ENCODE results near the gene UPK1A. TPM values are rescaled to one million over a fixed set of nuclear protein-coding genes. Genes with fewer than 3 reads are reported as not detected.
"Not testable (repeated sequence)": the region's sequence is repeated elsewhere in the genome, so short reads cannot be mapped to it uniquely, and the experiment has no call there.

Gene UPK1A
- total RNA-seq, 5 donors from 2014 or later (not counting 1 experiment from before 2014, with no cell fraction given) = 0.20 to 0.56 (median 0.38) TPM; not detected in 1

DNA sequence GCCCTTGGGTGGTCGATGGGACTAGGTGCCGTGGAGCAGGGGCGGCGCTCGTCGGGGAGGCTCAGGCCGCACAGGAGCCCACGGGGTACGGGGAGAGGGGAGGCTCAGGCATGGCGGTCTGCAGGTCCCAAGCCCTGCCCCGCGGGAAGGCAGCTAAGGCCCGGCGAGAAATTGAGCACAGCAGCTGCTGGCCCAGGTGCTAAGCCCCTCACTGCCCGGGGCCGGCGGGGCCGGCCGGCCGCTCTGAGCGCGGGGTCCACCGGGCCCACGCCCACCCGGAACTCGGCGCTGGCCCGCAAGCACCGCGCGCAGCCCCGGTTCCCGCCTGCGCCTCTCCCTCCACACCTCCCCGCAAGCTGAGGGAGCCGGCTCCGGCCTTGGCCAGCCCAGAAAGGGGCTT lies 24.8 kb downstream of the UPK1A start:
- H3K4me1 ChIP-seq (ENCODE audit: control insufficient read depth in 1 of 2, extremely low read depth in 1 of 2, insufficient read depth in 2 of 2, low read length in 2 of 2); H3K9me3 ChIP-seq; H3K4me3 Mint-ChIP-seq; H3K36me3 ChIP-seq (ENCODE audit: control insufficient read depth in 2 of 2, extremely low read depth in 1 of 2, insufficient read depth in 1 of 2, low read length in 1 of 2); H3K27me3 ChIP-seq (replicated peaks in 1 of 2; ENCODE audit: control insufficient read depth in 2 of 2, extremely low read depth in 1 of 2, insufficient read depth in 2 of 2, low read length in 1 of 2); H3K27me3 Mint-ChIP-seq; DNase-seq; POLR2A ChIA-PET; H3K27ac Mint-ChIP-seq; H3K36me3 Mint-ChIP-seq; CTCF ChIA-PET; H3K4me3 ChIP-seq (ENCODE audit: control insufficient read depth in 1 of 2, extremely low read depth in 1 of 2, low read length in 1 of 2); H3K27ac ChIP-seq (ENCODE audit: low read length); H3K9me3 Mint-ChIP-seq; ATAC-seq (replicated peaks in 1 of 4); H3K4me1 Mint-ChIP-seq: not testable (repeated sequence)
- 95% methylated on average over 28 of the region's 37 CpGs for WGBS (ENCODE audit: insufficient coverage)

DNA sequence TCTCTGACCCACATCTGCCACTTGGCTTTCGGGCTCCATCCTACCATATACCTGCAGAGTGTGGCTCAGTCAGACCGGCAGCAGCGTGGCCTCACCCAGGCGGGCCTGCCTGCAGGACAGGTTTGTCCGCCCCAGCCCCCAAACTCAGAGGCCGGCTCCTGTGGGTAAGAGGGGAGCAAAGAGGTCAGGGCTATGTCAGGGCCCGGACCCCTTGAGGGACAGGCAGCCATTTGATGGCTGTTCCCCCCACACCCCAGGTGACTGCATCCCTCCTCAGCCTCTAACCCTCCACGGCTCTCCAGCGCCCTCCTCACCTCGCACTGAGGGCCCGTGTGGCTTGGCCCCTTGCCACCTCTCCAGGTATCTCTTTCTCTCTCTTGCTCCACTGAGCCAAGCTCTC lies 25.7 kb downstream of the UPK1A start:
- Histone ChIP-seq H3K4me3 (ENCODE audit: control insufficient read depth in 1 of 2, extremely low read depth in 1 of 2, low read length in 1 of 2) (no peak overlapping the region), H3K36me3 (ENCODE audit: control insufficient read depth in 2 of 2, extremely low read depth in 1 of 2, insufficient read depth in 1 of 2, low read length in 1 of 2) (no peaks in the 10 kb centered on the region), H3K27ac (ENCODE audit: low read length) (no peak overlapping the region), H3K27me3 (replicated peaks in 1 of 2; ENCODE audit: control insufficient read depth in 2 of 2, extremely low read depth in 1 of 2, insufficient read depth in 2 of 2, low read length in 1 of 2) (peaks cover 0 to 4% of the 10 kb centered on the region in 2 experiments), H3K4me1 (ENCODE audit: control insufficient read depth in 1 of 2, extremely low read depth in 1 of 2, insufficient read depth in 2 of 2, low read length in 2 of 2) (no peaks in the 10 kb centered on the region), H3K9me3 (no peaks in the 10 kb centered on the region)
- ChIA-PET POLR2A (no interaction called here), CTCF (interaction anchor here in 1 of 2 donors (0.9 kb wide), 1 partner anchor 11 kb away, joined by 4 read pairs; no protein-coding TSS in a partner anchor)
- no peak for DNase-seq
- no peak overlapping the region for H3K4me3 Mint-ChIP-seq
- no peak for ATAC-seq (replicated peaks in 1 of 4)
- 73% methylated on average over 3 of the region's 11 CpGs for WGBS (ENCODE audit: insufficient coverage)
- no peaks in the 10 kb centered on the region for H3K9me3 Mint-ChIP-seq
- H3K4me1 Mint-ChIP-seq = no peaks in the 10 kb centered on the region
- no peaks in the 10 kb centered on the region for H3K36me3 Mint-ChIP-seq
- H3K27ac Mint-ChIP-seq = no peak overlapping the region
- no peaks in the 10 kb centered on the region for H3K27me3 Mint-ChIP-seq

DNA sequence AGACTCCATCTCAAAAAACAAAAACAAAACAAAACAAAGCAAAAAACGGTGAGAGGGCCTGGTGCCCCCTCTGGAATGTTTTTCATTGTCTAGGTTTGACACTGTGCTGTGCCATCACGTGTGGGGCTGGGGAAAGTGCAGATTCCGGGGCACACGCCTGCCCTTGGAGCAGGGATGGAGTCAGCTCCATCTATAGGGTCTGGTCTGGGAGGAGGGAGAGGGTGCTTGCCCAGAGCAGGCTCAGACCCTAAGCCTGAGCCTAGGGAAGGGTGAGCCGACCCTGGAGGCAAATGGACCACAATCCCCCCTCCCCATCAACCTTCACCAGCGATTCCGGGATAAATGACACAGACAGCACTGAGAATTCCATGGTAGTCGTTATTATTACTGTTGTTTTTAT lies 27.1 kb downstream of the UPK1A start:
- CTCF ChIA-PET = interaction anchor here (0.5 to 1.0 kb wide), 5 partner anchors 8 to 116 kb away, joined by 3 to 6 read pairs (median 4); no protein-coding TSS in a partner anchor
- peak in 1 of 4 experiments; percentile 36 for ATAC-seq (replicated peaks in 1 of 4)
- 28% methylated on average over 3 of the region's 8 CpGs for WGBS (ENCODE audit: insufficient coverage)
- Histone ChIP-seq H3K4me1 (ENCODE audit: control insufficient read depth in 1 of 2, extremely low read depth in 1 of 2, insufficient read depth in 2 of 2, low read length in 2 of 2) (no peaks in the 10 kb centered on the region), H3K9me3 (no peaks in the 10 kb centered on the region), H3K36me3 (ENCODE audit: control insufficient read depth in 2 of 2, extremely low read depth in 1 of 2, insufficient read depth in 1 of 2, low read length in 1 of 2) (no peaks in the 10 kb centered on the region), H3K27me3 (replicated peaks in 1 of 2; ENCODE audit: control insufficient read depth in 2 of 2, extremely low read depth in 1 of 2, insufficient read depth in 2 of 2, low read length in 1 of 2) (peaks cover 0 to 3% of the 10 kb centered on the region in 2 experiments), H3K4me3 (ENCODE audit: control insufficient read depth in 1 of 2, extremely low read depth in 1 of 2, low read length in 1 of 2) (no peak overlapping the region), H3K27ac (ENCODE audit: low read length) (no peak overlapping the region)
- no peaks in the 10 kb centered on the region for H3K9me3 Mint-ChIP-seq
- no peak for DNase-seq
- POLR2A ChIA-PET = interaction anchor here in 1 of 2 donors (0.7 kb wide), 1 partner anchor 32 kb away, joined by 11 read pairs; no protein-coding TSS in a partner anchor
- no peaks in the 10 kb centered on the region for H3K4me1 Mint-ChIP-seq
- no peak overlapping the region for H3K27ac Mint-ChIP-seq
- no peaks in the 10 kb centered on the region for H3K36me3 Mint-ChIP-seq
- H3K27me3 Mint-ChIP-seq = no peaks in the 10 kb centered on the region
- H3K4me3 Mint-ChIP-seq = no peak overlapping the region

DNA sequence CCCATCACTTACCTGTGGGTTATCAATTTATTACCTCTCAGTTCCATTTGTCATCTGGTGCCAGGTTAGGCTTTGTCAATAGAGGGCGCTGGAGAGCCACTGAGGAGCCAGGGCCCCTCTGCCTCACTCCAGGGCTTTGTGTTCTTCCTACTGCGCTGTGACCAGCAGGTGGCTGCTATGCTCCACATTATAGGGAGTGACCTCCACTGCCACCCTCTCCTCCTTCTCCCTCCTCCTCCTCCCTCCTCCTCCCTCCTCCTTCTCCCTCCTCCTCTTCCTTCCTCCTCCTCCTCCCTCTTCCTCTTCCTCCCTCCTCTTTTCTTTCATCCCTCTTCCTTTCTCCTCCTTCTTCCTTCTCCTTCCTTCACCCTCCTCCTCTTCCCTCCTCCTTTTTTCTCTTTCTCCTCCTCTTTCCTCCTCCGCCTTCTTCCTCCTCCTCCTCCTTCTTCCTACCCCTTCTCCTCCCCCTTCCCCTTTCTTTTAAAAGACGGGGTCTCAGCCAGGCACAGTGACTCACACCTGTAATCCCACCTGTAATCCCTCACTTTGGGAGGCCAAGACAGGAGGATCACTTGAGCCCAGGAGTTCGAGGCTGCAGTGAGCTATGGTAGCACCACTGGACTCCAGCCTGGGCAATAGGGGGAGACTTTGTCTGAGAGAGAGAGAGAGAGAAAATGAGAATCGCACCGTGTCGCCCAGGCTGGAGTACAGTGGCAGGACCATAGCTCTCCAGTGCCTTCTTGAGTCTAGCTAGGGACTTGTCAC lies 27.7 kb downstream of the UPK1A start:
- no peak overlapping the region for H3K4me3 ChIP-seq (ENCODE audit: control insufficient read depth in 1 of 2, extremely low read depth in 1 of 2, low read length in 1 of 2)
- CTCF ChIA-PET = interaction anchor here (0.6 to 1.1 kb wide), 9 partner anchors 17 to 1556 kb away, joined by 3 to 7 read pairs (median 3); partner anchors contain the start of gene ALKBH6 (in 1 of the 2)
- Mint-ChIP-seq H3K27me3 (no peaks in the 10 kb centered on the region), H3K27ac (no peak overlapping the region), H3K36me3 (no peaks in the 10 kb centered on the region), H3K4me1 (no peaks in the 10 kb centered on the region), H3K4me3 (no peak overlapping the region), H3K9me3 (no peaks in the 10 kb centered on the region)
- ATAC-seq (replicated peaks in 1 of 4) = peak; percentile 100
- peak; percentile 75 to 96 (median 86) for DNase-seq
- no peaks in the 10 kb centered on the region for H3K4me1 ChIP-seq (ENCODE audit: control insufficient read depth in 1 of 2, extremely low read depth in 1 of 2, insufficient read depth in 2 of 2, low read length in 2 of 2)
- H3K36me3 ChIP-seq (ENCODE audit: control insufficient read depth in 2 of 2, extremely low read depth in 1 of 2, insufficient read depth in 1 of 2, low read length in 1 of 2) = no peaks in the 10 kb centered on the region
- peaks cover 0 to 3% of the 10 kb centered on the region in 2 experiments for H3K27me3 ChIP-seq (replicated peaks in 1 of 2; ENCODE audit: control insufficient read depth in 2 of 2, extremely low read depth in 1 of 2, insufficient read depth in 2 of 2, low read length in 1 of 2)
- H3K9me3 ChIP-seq = no peaks in the 10 kb centered on the region
- WGBS (ENCODE audit: insufficient coverage) = 50% methylated on average over 4 of the region's 8 CpGs
- H3K27ac ChIP-seq (ENCODE audit: low read length) = no peak overlapping the region
- POLR2A ChIA-PET = no interaction called here

DNA sequence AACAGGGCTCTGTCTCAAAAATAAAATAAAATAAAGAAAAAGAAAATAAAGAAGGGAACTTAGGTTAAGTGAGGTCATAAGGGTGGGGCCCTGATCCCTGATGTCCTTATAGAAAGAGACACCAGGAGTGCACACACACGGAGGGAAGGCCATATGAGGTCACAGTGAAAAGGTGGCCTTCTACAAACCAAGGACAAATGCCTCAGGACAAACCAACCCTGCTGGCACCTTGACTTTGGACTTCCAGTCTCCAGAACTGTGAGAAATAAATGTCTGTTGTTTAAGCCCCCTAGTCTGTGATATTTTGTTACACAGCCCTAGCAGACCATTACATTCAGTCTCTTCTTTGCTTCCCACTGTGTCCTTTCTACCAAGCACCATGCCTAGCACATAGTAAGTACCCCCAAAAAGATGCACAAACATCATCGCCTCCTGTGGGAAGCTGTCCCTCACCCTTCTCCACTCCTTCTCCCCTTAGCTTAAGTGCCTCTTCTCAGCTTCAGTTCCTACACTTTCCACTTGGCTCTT lies 29.6 kb downstream of the UPK1A start:
- no peak overlapping the region for H3K4me3 ChIP-seq (ENCODE audit: control insufficient read depth in 1 of 2, extremely low read depth in 1 of 2, low read length in 1 of 2)
- H3K36me3 ChIP-seq (ENCODE audit: control insufficient read depth in 2 of 2, extremely low read depth in 1 of 2, insufficient read depth in 1 of 2, low read length in 1 of 2) = no peaks in the 10 kb centered on the region
- Mint-ChIP-seq H3K27me3 (no peaks in the 10 kb centered on the region), H3K4me3 (no peak overlapping the region), H3K36me3 (no peaks in the 10 kb centered on the region), H3K9me3 (no peaks in the 10 kb centered on the region), H3K27ac (no peak overlapping the region), H3K4me1 (no peaks in the 10 kb centered on the region)
- no peaks in the 10 kb centered on the region for H3K9me3 ChIP-seq
- no peaks in the 10 kb centered on the region for H3K27me3 ChIP-seq (replicated peaks in 1 of 2; ENCODE audit: control insufficient read depth in 2 of 2, extremely low read depth in 1 of 2, insufficient read depth in 2 of 2, low read length in 1 of 2)
- ChIA-PET POLR2A (no interaction called here), CTCF (interaction anchor here in 1 of 2 donors (1.2 to 1.4 kb wide), 2 partner anchors 17 to 52 kb away, joined by 3 to 4 read pairs; partner anchors contain the start of gene LIN37)
- no peak for ATAC-seq (replicated peaks in 1 of 4)
- H3K4me1 ChIP-seq (ENCODE audit: control insufficient read depth in 1 of 2, extremely low read depth in 1 of 2, insufficient read depth in 2 of 2, low read length in 2 of 2) = no peaks in the 10 kb centered on the region
- no peak overlapping the region for H3K27ac ChIP-seq (ENCODE audit: low read length)
- DNase-seq = no peak
- no CpG with 5 or more reads among the region's 2 CpGs for WGBS (ENCODE audit: insufficient coverage)

DNA sequence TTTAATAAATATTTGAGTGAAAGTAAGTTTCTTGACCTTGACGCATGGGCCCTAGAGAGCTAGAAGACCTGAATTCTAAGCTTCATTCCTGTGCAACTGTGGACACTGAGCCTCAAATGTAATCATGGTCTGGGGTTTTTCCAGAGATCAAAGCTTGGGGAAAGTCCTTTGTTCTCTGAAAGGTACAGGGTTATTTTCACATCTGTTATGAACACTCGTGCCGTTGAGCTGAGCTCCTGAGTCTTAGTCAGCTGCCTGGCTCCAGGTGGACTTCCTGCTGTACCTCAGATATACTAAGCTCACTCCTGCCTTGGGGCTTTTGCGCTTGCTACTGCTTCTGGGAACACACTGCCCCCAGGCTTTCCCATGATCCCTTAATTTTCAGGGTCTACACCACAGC lies 30.5 kb downstream of the UPK1A start:
- ATAC-seq (replicated peaks in 1 of 4) = no peak
- no peaks in the 10 kb centered on the region for H3K27me3 Mint-ChIP-seq

More for the DNA sequence above, 30.5 kb downstream of the UPK1A start:
- H3K4me3 Mint-ChIP-seq = no peak overlapping the region
- Histone ChIP-seq H3K27me3 (replicated peaks in 1 of 2; ENCODE audit: control insufficient read depth in 2 of 2, extremely low read depth in 1 of 2, insufficient read depth in 2 of 2, low read length in 1 of 2) (no peaks in the 10 kb centered on the region), H3K27ac (ENCODE audit: low read length) (no peak overlapping the region), H3K4me3 (ENCODE audit: control insufficient read depth in 1 of 2, extremely low read depth in 1 of 2, low read length in 1 of 2) (no peak overlapping the region), H3K9me3 (no peaks in the 10 kb centered on the region), H3K36me3 (ENCODE audit: control insufficient read depth in 2 of 2, extremely low read depth in 1 of 2, insufficient read depth in 1 of 2, low read length in 1 of 2) (no peaks in the 10 kb centered on the region), H3K4me1 (ENCODE audit: control insufficient read depth in 1 of 2, extremely low read depth in 1 of 2, insufficient read depth in 2 of 2, low read length in 2 of 2) (peaks cover 0 to 4% of the 10 kb centered on the region in 2 experiments)
- H3K4me1 Mint-ChIP-seq = no peaks in the 10 kb centered on the region
- no peaks in the 10 kb centered on the region for H3K36me3 Mint-ChIP-seq
- DNase-seq = no peak
- no peak overlapping the region for H3K27ac Mint-ChIP-seq
- CTCF ChIA-PET = interaction anchor here (0.6 to 1.4 kb wide), 4 partner anchors 11 to 1813 kb away, joined by 3 to 4 read pairs (median 4); partner anchors contain the start of gene LIN37 (in 1 of the 2)
- H3K9me3 Mint-ChIP-seq = no peaks in the 10 kb centered on the region
- POLR2A ChIA-PET = no interaction called here
- 44% methylated on average over 4 of the region's 4 CpGs for WGBS (ENCODE audit: insufficient coverage)

Measured in T-cell (primary cell).